PC-3 (cell line): ENCODE results near the gene UBAC1.

Source experiments
- EZH2 ChIP-seq: fragments of 300-600 bp; sonication (generic); IDR thresholded peaks from one replicate; pipeline ENCODE4 v1.6.1; 2017; ENCODE audit warnings: antibody characterized with exemption, mild to moderate bottlenecking, low read length; ENCODE audit not compliant: unreplicated experiment
- TF ChIP-seq, protein P1 (sequence below): fragments of 300-600 bp; sonication (generic); conservative IDR thresholded peaks from 2 replicates; pipeline ENCODE4 v1.5.1; 2017; ENCODE audit warnings: antibody characterized with exemption, low read depth, mild to moderate bottlenecking, low read length

DNA sequence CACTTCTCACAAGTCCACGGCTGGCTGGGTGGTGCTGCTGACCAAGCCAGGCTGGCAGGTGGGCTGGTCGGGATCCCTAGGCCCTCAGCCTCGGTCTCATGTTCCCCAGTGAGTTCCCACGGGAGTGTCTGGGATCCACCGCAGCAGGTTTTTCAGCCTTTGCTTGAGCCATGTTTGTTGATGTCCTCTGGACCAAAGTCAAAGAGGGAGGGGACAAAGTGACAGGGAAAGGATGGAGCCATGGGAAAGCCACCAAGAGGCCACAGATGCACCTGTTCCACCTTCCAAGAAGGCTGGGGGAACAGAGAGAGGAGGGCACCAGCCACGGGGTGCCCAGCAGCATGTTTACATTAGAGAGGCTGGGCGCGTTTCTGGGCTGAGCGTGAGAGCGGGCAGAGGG, 2.8 kb upstream of the UBAC1 start:
- TF ChIP-seq, protein P1, sequence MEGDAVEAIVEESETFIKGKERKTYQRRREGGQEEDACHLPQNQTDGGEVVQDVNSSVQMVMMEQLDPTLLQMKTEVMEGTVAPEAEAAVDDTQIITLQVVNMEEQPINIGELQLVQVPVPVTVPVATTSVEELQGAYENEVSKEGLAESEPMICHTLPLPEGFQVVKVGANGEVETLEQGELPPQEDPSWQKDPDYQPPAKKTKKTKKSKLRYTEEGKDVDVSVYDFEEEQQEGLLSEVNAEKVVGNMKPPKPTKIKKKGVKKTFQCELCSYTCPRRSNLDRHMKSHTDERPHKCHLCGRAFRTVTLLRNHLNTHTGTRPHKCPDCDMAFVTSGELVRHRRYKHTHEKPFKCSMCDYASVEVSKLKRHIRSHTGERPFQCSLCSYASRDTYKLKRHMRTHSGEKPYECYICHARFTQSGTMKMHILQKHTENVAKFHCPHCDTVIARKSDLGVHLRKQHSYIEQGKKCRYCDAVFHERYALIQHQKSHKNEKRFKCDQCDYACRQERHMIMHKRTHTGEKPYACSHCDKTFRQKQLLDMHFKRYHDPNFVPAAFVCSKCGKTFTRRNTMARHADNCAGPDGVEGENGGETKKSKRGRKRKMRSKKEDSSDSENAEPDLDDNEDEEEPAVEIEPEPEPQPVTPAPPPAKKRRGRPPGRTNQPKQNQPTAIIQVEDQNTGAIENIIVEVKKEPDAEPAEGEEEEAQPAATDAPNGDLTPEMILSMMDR = no peak
- TF ChIP-seq EZH2 = no peak
